SK-N-SH treated with all-trans-retinoic acid at 6 μM for 48 hours (cell line): ENCODE results near the gene HBG2.

ENCODE experiments used
- ATAC-seq: fragments of 200-7000 bp; cut with Tn5 transposase; 3 replicates; pipeline ENCODE4 v1.9.1; 2020; ENCODE audit warnings: mild to moderate bottlenecking, moderate library complexity
- ARNTL ChIP-seq: fragments of 450-650 bp; formaldehyde crosslinking; IDR thresholded peaks from 2 replicates; pipeline ENCODE4 v1.5.0; 2020; ENCODE audit warnings: low read depth, mild to moderate bottlenecking, moderate library complexity, borderline replicate concordance
- BACH2 ChIP-seq: fragments of 250-450 bp; sonication (Bioruptor Pico); IDR thresholded peaks from 2 replicates; pipeline ENCODE4 v1.9.0; 2021; ENCODE audit warnings: mild to moderate bottlenecking, borderline replicate concordance
- CSDC2 ChIP-seq: fragments of 250-450 bp; sonication (Bioruptor Pico); IDR thresholded peaks from 2 replicates; pipeline ENCODE4 v1.5.0; 2020; ENCODE audit warnings: mild to moderate bottlenecking, moderate library complexity
- ESRRG ChIP-seq: fragments of 250-450 bp; sonication (Bioruptor Pico); IDR thresholded peaks from 2 replicates; pipeline ENCODE4 v1.6.1; 2021; ENCODE audit warnings: mild to moderate bottlenecking
- GLIS3 ChIP-seq: fragments of 250-450 bp; sonication (Bioruptor Pico); IDR thresholded peaks from 2 replicates; pipeline ENCODE4 v1.5.0; 2020; ENCODE audit warnings: mild to moderate bottlenecking, moderate library complexity
- ISL1 ChIP-seq: fragments of 250-450 bp; sonication (Bioruptor Pico); IDR thresholded peaks from 2 replicates; pipeline ENCODE4 v2.1.2; 2022; ENCODE audit warnings: mild to moderate bottlenecking, moderate library complexity
- OSR1 ChIP-seq: fragments of 250-450 bp; sonication (Bioruptor Pico); IDR thresholded peaks from 2 replicates; pipeline ENCODE4 v1.8.0; 2022; ENCODE audit warnings: moderate library complexity, mild to moderate bottlenecking, inconsistent platforms
- PPARA ChIP-seq: fragments of 250-450 bp; sonication (Bioruptor Pico); IDR thresholded peaks from 2 replicates; pipeline ENCODE4 v1.5.0; 2020; ENCODE audit warnings: mild to moderate bottlenecking, borderline replicate concordance
- RARB ChIP-seq: fragments of 250-450 bp; sonication (Bioruptor Pico); IDR thresholded peaks from 2 replicates; pipeline ENCODE4 v1.8.0; 2021; ENCODE audit warnings: mild to moderate bottlenecking, moderate library complexity
- TCF4 ChIP-seq: fragments of 250-450 bp; sonication (Bioruptor Pico); IDR thresholded peaks from 2 replicates; pipeline ENCODE4 v1.8.0; 2021; ENCODE audit warnings: mild to moderate bottlenecking, moderate library complexity, borderline replicate concordance
- TOX ChIP-seq: fragments of 250-450 bp; sonication (Bioruptor Pico); IDR thresholded peaks from 2 replicates; pipeline ENCODE4 v1.8.0; 2021; ENCODE audit warnings: mild to moderate bottlenecking, moderate library complexity, borderline replicate concordance
- ZC3H10 ChIP-seq: fragments of 250-450 bp; sonication (Bioruptor Pico); IDR thresholded peaks from 2 replicates; pipeline ENCODE4 v1.5.1; 2021; ENCODE audit warnings: mild to moderate bottlenecking, moderate library complexity
- ZFP3 ChIP-seq: fragments of 250-450 bp; sonication (Bioruptor Pico); IDR thresholded peaks from 2 replicates; pipeline ENCODE4 v1.5.0; 2020; ENCODE audit warnings: mild to moderate bottlenecking, moderate library complexity
- ZFP30 ChIP-seq: fragments of 450-650 bp; formaldehyde crosslinking; IDR thresholded peaks from 2 replicates; pipeline ENCODE4 v1.5.0; 2022; ENCODE audit warnings: mild to moderate bottlenecking, moderate library complexity
- ZNF565 ChIP-seq: fragments of 450-650 bp; formaldehyde crosslinking; conservative IDR thresholded peaks from 2 replicates; pipeline ENCODE4 v1.5.0; 2020; ENCODE audit warnings: low read depth, mild to moderate bottlenecking, moderate library complexity
- ZNF70 ChIP-seq: fragments of 450-650 bp; formaldehyde crosslinking; IDR thresholded peaks from 2 replicates; pipeline ENCODE4 v1.5.0; 2020; ENCODE audit warnings: mild to moderate bottlenecking, moderate library complexity
- ZNF8 ChIP-seq: fragments of 450-650 bp; formaldehyde crosslinking; IDR thresholded peaks from 2 replicates; pipeline ENCODE4 v1.5.0; 2020; ENCODE audit warnings: mild to moderate bottlenecking, moderate library complexity
- TF ChIP-seq, protein P1 (sequence below): fragments of 250-450 bp; sonication (Bioruptor Pico); IDR thresholded peaks from 2 replicates; pipeline ENCODE4 v1.5.1; 2021; ENCODE audit warnings: mild to moderate bottlenecking, moderate library complexity
- TF ChIP-seq, protein P2 (sequence below): fragments of 250-450 bp; sonication (Bioruptor Pico); IDR thresholded peaks from 2 replicates; pipeline ENCODE4 v1.5.1; 2020; ENCODE audit warnings: low read depth, mild to moderate bottlenecking, moderate library complexity
- TF ChIP-seq, protein P3 (sequence below): fragments of 250-450 bp; sonication (Bioruptor Pico); IDR thresholded peaks from 2 replicates; pipeline ENCODE4 v1.8.0; 2021; ENCODE audit warnings: low read depth, mild to moderate bottlenecking, moderate library complexity, borderline replicate concordance
- TF ChIP-seq, protein P4 (sequence below): fragments of 250-450 bp; sonication (Bioruptor Pico); IDR thresholded peaks from 2 replicates; pipeline ENCODE4 v1.5.0; 2020; ENCODE audit warnings: mild to moderate bottlenecking, moderate library complexity

HBG2 gene

GRCh38 chr11:5286901-5287300, 32.3 kb upstream of the HBG2 start:
- no peak for TF ChIP-seq OSR1 (CRISPR knock-in tag)
- no peak for TF ChIP-seq CSDC2 (CRISPR knock-in tag)
- no peak for TF ChIP-seq TCF4
- TF ChIP-seq ARNTL (CRISPR knock-in tag) = no peak
- TF ChIP-seq, protein P1, sequence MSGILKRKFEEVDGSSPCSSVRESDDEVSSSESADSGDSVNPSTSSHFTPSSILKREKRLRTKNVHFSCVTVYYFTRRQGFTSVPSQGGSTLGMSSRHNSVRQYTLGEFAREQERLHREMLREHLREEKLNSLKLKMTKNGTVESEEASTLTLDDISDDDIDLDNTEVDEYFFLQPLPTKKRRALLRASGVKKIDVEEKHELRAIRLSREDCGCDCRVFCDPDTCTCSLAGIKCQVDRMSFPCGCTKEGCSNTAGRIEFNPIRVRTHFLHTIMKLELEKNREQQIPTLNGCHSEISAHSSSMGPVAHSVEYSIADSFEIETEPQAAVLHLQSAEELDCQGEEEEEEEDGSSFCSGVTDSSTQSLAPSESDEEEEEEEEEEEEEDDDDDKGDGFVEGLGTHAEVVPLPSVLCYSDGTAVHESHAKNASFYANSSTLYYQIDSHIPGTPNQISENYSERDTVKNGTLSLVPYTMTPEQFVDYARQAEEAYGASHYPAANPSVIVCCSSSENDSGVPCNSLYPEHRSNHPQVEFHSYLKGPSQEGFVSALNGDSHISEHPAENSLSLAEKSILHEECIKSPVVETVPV (CRISPR knock-in tag) = no peak
- no peak for TF ChIP-seq ZNF8 (CRISPR knock-in tag)
- ATAC-seq = no peak

DNA sequence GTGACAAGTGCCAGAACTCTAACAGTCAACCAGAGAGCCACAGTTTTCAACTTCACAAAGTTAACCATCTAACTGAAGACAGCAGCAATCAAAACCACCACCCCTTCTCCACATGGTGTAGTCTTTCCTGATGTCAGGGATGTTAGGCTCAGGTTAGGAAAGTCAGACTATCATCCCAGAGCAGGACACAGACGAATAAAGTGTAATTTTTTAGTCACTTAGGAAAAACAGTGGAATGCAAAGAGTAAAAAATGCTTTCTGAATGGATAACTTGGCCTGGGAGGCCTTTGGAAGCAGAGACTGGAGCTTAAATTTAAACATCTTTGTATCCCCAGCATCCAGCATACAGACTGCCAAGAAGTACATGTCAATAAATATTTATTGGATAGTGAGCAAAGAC, 31.8 kb upstream of the HBG2 start:
- TF ChIP-seq ISL1 (CRISPR knock-in tag) = no peak
- no peak for TF ChIP-seq ZNF565 (CRISPR knock-in tag)
- TF ChIP-seq, protein P2, sequence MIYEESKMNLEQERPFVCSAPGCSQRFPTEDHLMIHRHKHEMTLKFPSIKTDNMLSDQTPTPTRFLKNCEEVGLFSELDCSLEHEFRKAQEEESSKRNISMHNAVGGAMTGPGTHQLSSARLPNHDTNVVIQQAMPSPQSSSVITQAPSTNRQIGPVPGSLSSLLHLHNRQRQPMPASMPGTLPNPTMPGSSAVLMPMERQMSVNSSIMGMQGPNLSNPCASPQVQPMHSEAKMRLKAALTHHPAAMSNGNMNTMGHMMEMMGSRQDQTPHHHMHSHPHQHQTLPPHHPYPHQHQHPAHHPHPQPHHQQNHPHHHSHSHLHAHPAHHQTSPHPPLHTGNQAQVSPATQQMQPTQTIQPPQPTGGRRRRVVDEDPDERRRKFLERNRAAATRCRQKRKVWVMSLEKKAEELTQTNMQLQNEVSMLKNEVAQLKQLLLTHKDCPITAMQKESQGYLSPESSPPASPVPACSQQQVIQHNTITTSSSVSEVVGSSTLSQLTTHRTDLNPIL (CRISPR knock-in tag) = no peak
- no peak for TF ChIP-seq ZFP3
- no peak for TF ChIP-seq GLIS3 (CRISPR knock-in tag)
- no peak for TF ChIP-seq RARB
- no peak for TF ChIP-seq BACH2
- ATAC-seq = no peak

- TF ChIP-seq GLIS3 (CRISPR knock-in tag) (no peak), ZNF70 (no peak), ESRRG (CRISPR knock-in tag) (no peak)
- ATAC-seq = no peak
Measured at GRCh38 chr11:5285703-5286340, 31.2 kb upstream of the HBG2 start.

DNA sequence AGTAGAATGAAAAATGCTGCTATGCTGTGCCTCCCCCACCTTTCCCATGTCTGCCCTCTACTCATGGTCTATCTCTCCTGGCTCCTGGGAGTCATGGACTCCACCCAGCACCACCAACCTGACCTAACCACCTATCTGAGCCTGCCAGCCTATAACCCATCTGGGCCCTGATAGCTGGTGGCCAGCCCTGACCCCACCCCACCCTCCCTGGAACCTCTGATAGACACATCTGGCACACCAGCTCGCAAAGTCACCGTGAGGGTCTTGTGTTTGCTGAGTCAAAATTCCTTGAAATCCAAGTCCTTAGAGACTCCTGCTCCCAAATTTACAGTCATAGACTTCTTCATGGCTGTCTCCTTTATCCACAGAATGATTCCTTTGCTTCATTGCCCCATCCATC, 30.1 kb upstream of the HBG2 start:
- TF ChIP-seq TOX (CRISPR knock-in tag) (no peak), ZC3H10 (no peak), TCF4 (no peak), OSR1 (CRISPR knock-in tag) (no peak), BACH2 (no peak), PPARA (CRISPR knock-in tag) (no peak), GLIS3 (CRISPR knock-in tag) (no peak), CSDC2 (CRISPR knock-in tag) (no peak), RARB (no peak), ZNF8 (CRISPR knock-in tag) (no peak), ZNF565 (CRISPR knock-in tag) (no peak), ZFP30 (no peak)
- TF ChIP-seq, protein P3, sequence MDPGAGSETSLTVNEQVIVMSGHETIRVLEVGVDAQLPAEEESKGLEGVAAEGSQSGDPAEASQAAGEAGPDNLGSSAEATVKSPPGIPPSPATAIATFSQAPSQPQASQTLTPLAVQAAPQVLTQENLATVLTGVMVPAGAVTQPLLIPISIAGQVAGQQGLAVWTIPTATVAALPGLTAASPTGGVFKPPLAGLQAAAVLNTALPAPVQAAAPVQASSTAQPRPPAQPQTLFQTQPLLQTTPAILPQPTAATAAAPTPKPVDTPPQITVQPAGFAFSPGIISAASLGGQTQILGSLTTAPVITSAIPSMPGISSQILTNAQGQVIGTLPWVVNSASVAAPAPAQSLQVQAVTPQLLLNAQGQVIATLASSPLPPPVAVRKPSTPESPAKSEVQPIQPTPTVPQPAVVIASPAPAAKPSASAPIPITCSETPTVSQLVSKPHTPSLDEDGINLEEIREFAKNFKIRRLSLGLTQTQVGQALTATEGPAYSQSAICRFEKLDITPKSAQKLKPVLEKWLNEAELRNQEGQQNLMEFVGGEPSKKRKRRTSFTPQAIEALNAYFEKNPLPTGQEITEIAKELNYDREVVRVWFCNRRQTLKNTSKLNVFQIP (CRISPR knock-in tag) = no peak
- TF ChIP-seq, protein P2 (CRISPR knock-in tag) = no peak
- TF ChIP-seq, protein P1 (CRISPR knock-in tag) = no peak
- TF ChIP-seq, protein P4, sequence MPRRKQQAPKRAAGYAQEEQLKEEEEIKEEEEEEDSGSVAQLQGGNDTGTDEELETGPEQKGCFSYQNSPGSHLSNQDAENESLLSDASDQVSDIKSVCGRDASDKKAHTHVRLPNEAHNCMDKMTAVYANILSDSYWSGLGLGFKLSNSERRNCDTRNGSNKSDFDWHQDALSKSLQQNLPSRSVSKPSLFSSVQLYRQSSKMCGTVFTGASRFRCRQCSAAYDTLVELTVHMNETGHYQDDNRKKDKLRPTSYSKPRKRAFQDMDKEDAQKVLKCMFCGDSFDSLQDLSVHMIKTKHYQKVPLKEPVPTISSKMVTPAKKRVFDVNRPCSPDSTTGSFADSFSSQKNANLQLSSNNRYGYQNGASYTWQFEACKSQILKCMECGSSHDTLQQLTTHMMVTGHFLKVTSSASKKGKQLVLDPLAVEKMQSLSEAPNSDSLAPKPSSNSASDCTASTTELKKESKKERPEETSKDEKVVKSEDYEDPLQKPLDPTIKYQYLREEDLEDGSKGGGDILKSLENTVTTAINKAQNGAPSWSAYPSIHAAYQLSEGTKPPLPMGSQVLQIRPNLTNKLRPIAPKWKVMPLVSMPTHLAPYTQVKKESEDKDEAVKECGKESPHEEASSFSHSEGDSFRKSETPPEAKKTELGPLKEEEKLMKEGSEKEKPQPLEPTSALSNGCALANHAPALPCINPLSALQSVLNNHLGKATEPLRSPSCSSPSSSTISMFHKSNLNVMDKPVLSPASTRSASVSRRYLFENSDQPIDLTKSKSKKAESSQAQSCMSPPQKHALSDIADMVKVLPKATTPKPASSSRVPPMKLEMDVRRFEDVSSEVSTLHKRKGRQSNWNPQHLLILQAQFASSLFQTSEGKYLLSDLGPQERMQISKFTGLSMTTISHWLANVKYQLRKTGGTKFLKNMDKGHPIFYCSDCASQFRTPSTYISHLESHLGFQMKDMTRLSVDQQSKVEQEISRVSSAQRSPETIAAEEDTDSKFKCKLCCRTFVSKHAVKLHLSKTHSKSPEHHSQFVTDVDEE (CRISPR knock-in tag) = no peak
- TF ChIP-seq, all 23 proteins: peak for 0
- ATAC-seq = no peak
